Progenitor cell of endocrine pancreas (in vitro differentiated cells): Measurements from ENCODE around the gene AP1B1. TPM values are rescaled to one million over a fixed set of nuclear protein-coding genes. Genes with fewer than 3 reads are reported as not detected.
"Not testable (repeated sequence)": the region's sequence is repeated elsewhere in the genome, so short reads cannot be mapped to it uniquely, and the experiment has no call there.

Source experiments
- DNase-seq: peaks from one replicate; pipeline ENCODE4 v3.0.0; 2021; ENCODE audit warnings: low spot score; ENCODE audit not compliant: unreplicated experiment
- H3K27ac Mint-ChIP-seq: 2 replicates; pipeline ENCODE4 v1.8.0; 2021; ENCODE audit warnings: mild to moderate bottlenecking, moderate library complexity, mixed read lengths
- H3K27me3 Mint-ChIP-seq: 2 replicates; pipeline ENCODE4 v1.8.0; 2021; ENCODE audit warnings: mixed read lengths
- H3K36me3 Mint-ChIP-seq: 2 replicates; pipeline ENCODE4 v1.8.0; 2022; ENCODE audit warnings: mixed read lengths; ENCODE audit not compliant: insufficient read depth
- H3K4me1 Mint-ChIP-seq: 2 replicates; pipeline ENCODE4 v1.8.0; 2021; ENCODE audit warnings: low read depth, mixed read lengths
- H3K4me3 Mint-ChIP-seq: 2 replicates; pipeline ENCODE4 v1.8.0; 2021; ENCODE audit warnings: low read depth, mild to moderate bottlenecking, moderate library complexity, mixed read lengths
- H3K9me3 Mint-ChIP-seq: 2 replicates; pipeline ENCODE4 v1.8.0; 2021; ENCODE audit warnings: low read depth, mixed read lengths
- total RNA-seq: library from RNA; stranded (reverse); gene quantifications from 2 replicates; pipeline ENCODE4 v1.2.1, GENCODE V29; 2021
- TF ChIP-seq, protein P1 (sequence below): fragments of 200-600 bp; sonication (generic); IDR thresholded peaks from one replicate; pipeline ENCODE4 v1.5.0; 2021; ENCODE audit warnings: antibody characterized with exemption, mild to moderate bottlenecking; ENCODE audit not compliant: unreplicated experiment

Gene AP1B1
- total RNA-seq, 1 donor from 2014 or later, result 59.6 TPM

DNA sequence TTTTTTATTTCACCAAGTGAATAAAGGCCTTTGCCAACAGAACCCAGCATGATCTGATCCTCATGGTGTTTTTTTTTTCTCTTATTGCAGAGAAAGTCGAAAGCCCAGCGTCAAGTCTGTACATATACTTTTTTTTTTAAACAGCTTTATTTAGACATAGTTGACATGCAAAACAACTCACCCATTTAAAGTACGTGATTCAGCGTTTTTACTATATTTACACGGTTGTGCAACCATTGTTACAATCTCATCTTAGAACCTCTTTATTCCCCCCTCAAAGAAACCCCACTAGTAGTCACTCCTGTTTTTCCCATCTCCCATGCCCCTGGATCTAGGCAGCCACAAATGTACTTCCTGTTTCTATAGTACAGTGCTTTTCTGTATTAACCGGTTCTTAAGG is 20.6 kb upstream of the AP1B1 start:
- no peaks in the 10 kb centered on the region for H3K36me3 Mint-ChIP-seq
- H3K27me3 Mint-ChIP-seq, result peaks cover 6% of the 10 kb centered on the region
- no peak overlapping the region for H3K4me3 Mint-ChIP-seq
- no peaks in the 10 kb centered on the region for H3K9me3 Mint-ChIP-seq
- TF ChIP-seq, protein P1, sequence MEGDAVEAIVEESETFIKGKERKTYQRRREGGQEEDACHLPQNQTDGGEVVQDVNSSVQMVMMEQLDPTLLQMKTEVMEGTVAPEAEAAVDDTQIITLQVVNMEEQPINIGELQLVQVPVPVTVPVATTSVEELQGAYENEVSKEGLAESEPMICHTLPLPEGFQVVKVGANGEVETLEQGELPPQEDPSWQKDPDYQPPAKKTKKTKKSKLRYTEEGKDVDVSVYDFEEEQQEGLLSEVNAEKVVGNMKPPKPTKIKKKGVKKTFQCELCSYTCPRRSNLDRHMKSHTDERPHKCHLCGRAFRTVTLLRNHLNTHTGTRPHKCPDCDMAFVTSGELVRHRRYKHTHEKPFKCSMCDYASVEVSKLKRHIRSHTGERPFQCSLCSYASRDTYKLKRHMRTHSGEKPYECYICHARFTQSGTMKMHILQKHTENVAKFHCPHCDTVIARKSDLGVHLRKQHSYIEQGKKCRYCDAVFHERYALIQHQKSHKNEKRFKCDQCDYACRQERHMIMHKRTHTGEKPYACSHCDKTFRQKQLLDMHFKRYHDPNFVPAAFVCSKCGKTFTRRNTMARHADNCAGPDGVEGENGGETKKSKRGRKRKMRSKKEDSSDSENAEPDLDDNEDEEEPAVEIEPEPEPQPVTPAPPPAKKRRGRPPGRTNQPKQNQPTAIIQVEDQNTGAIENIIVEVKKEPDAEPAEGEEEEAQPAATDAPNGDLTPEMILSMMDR, result no peak
- peaks cover under 1% of the 10 kb centered on the region for H3K4me1 Mint-ChIP-seq
- no peak overlapping the region for H3K27ac Mint-ChIP-seq
- no peak for DNase-seq

DNA sequence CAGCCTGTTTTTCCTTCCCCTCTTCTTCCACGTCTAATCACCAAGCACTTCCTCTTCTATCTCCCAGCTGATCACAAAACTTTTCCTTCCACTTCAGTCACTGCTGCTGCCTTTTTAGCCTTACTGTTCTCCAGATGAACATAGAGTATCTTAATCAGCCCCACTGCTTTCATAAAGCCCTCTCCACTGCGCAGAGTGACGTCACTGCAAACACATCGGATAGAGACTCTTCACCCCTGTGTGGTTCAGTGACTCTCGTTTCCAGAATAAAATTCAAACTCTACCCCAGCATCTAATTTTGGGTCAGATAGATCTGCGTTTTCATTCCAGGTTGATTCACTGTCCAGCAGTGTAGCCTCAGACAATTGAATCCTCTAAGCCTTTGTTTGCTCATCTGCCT is 13.2 kb upstream of the AP1B1 start:
- not testable (repeated sequence) for DNase-seq, H3K36me3 Mint-ChIP-seq, H3K4me1 Mint-ChIP-seq, H3K27ac Mint-ChIP-seq, H3K9me3 Mint-ChIP-seq, H3K4me3 Mint-ChIP-seq
- peaks cover 12% of the 10 kb centered on the region for H3K27me3 Mint-ChIP-seq

DNA sequence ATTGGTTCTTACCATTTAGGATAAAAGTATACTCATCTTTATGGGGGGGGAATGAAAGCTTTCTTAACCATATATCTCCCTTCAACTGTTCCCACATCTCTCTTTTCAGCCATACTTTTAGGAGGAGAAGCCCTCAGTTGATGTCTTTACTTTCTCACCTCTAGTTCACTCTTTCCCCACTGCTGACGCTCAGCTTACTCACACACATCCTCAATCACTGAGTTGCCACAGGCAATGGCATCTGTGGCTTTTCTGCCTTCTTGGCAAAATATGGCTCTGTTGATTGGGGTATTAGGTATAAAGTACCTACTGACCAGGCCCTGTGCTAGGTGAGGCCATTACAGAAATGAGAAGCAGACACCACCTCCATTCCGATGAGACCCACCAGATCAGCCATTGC is 12.2 kb upstream of the AP1B1 start:
- Mint-ChIP-seq H3K4me1 (no peaks in the 10 kb centered on the region), H3K36me3 (no peaks in the 10 kb centered on the region), H3K27me3 (peaks cover 12% of the 10 kb centered on the region), H3K27ac (no peak overlapping the region), H3K9me3 (no peaks in the 10 kb centered on the region), H3K4me3 (no peak overlapping the region)
- TF ChIP-seq, protein P1, result no peak
- no peak for DNase-seq

DNA sequence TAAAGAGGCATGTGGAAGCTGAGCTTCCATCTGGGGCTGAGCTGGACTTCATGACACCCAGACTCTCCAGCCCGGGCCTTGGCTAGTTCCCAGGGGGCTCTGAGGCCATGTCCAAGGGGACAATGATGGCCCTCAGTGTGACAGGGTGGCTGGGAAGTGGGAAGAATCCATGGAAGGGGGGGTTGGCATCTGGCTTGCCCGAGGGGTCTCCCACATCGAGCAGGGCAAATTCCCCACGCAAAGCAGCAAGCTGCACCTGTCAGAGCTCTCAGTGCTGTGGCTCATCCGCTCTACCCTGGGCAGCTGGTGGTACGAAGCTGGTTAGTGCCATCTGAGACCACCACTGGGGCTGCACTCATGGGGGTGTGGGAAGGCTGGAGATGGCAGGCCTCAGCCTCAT is 9.4 kb upstream of the AP1B1 start:
- Mint-ChIP-seq H3K36me3 (no peaks in the 10 kb centered on the region), H3K4me3 (no peak overlapping the region), H3K4me1 (peaks cover 2% of the 10 kb centered on the region), H3K27ac (no peak overlapping the region), H3K27me3 (peaks cover 10% of the 10 kb centered on the region), H3K9me3 (no peaks in the 10 kb centered on the region)
- TF ChIP-seq, protein P1, result no peak
- DNase-seq, result no peak

DNA sequence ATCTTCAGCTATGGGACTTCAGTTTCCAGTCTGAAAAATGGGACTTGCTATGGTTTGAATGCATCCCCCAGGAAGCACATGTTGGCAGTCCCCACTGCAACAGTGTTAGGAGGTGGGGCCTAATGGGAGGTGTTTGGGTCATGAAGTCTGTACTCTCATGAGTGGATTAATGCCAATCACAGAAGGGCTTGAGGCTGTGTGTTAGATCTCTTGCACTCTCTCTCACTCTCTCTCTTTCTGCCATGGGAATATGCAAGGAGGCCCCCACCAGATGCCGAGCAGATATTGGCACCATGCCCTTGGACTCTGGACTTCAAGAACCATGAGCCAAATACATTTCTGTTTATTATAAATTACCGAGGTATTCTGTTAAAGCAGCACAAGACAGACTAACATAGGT is 7.8 kb upstream of the AP1B1 start:
- TF ChIP-seq, protein P1, result no peak
- peaks cover 4% of the 10 kb centered on the region for H3K27me3 Mint-ChIP-seq
- peaks cover 3% of the 10 kb centered on the region for H3K4me1 Mint-ChIP-seq
- no peaks in the 10 kb centered on the region for H3K36me3 Mint-ChIP-seq
- no peak overlapping the region for H3K27ac Mint-ChIP-seq
- DNase-seq, result no peak
- H3K9me3 Mint-ChIP-seq, result no peaks in the 10 kb centered on the region
- H3K4me3 Mint-ChIP-seq, result no peak overlapping the region

DNA sequence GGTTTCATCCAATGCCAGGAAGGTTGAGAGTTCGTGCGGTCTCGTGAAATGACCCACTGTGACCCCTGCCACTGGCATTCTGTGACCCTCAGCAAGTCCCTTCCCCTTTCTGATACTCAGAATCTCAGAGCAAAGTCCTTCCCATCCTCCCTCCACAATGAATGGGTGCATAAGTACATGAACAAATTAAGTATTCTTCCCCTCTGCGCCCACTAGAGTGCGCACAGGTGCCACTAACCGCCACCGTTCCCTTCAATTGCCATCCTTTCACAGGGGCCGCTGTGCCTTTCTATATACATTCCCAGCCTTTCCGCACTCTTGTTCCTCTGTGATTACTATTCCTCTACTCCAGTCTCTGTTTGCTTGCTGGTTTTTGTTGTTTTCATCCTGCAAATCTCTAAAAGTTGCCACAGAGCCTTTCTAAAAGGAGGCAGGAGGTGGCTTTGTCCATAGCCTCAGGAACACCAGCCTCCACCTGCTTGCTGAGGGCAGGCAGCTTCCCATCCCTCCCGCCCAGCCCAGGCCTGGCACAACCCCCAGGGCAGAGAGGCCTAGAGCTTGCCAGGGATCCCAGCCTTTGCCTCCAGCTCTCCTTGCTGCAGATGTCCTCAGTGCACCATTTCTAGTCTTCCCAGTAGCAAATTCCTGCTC is 6.7 kb upstream of the AP1B1 start:
- Mint-ChIP-seq H3K9me3 (no peaks in the 10 kb centered on the region), H3K27ac (no peak overlapping the region), H3K27me3 (no peaks in the 10 kb centered on the region), H3K4me3 (no peak overlapping the region), H3K4me1 (peaks cover 3% of the 10 kb centered on the region), H3K36me3 (no peaks in the 10 kb centered on the region)
- TF ChIP-seq, protein P1, result peak; percentile 87
- DNase-seq, result peak; percentile 44
